Stimulated activated CD4-positive, alpha-beta T cell treated with anti-CD3 and anti-CD28 coated beads, Interleukin-4, amount 100 ng/mL, for 24 hours (primary cell): Measurements from ENCODE around the gene RPL18.
A peak's percentile ranks its signal among the peaks of the same experiment; 100 is the strongest.
"Not testable (repeated sequence)": the region's sequence is repeated elsewhere in the genome, so short reads cannot be mapped to it uniquely, and the experiment has no call there.

Experiments
- DNase-seq: peaks from one replicate; pipeline ENCODE4 v3.0.0-alpha.2; 2020

Gene RPL18

DNA sequence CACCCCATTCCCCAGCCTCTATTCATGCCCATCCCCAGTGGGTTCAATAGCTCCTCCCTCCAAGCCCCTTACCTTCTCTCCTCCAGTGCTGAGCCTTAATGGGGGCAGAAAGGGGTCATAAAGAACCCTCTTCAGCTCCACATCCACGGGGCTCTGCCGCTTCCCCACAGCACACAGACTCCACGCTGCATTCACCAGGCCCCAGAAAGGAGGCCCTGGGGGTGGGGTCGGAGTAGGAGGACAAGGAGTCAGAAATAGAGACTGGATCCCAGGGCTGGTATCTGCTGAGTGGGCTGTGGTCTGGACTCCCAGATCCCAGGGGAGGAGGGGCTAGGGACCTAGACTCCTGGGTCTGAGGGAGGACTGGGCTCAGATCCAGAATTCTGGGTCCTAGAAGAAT lies 25.4 kb upstream of the RPL18 start:
- no peak for DNase-seq

DNA sequence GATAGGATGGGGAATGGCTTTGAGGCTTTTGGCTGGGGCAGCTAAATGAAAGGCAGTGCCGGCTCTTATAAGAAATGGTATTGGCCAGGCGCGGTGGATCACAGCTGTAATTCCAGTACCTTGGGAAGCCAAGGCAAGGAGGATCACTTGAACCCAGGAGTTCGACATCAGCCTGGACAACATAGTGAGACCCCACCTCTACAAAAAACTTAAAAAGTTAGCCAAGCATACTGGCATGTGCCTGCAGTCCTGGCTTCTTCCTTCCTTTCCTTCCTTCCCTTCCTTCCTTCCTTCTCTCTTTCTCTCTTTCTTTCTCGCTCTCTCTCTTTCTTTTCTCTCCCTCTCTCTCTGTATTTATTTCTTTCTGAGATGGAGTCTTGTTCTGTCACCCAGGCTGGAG lies 23.9 kb upstream of the RPL18 start:
- DNase-seq, result no peak

DNA sequence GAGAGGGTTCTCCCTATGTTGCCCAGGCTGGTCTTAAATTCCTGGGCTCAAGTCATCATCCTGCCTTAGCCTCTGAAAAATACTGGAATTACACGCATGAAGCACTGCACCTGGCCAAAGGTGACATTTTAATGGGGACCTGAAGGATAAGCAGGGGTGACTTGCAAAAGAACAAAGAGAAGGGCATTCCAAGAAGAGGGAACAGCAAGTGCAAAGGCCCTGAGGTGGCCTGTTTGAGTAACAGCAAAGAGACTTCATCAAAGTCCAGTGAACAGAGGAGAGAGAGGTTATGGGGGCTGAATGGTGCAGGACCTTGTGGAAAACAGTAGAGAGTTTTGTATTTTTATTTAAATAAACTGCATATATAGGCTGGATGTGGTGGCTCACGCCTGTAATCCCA lies 22.9 kb upstream of the RPL18 start:
- no peak for DNase-seq

DNA sequence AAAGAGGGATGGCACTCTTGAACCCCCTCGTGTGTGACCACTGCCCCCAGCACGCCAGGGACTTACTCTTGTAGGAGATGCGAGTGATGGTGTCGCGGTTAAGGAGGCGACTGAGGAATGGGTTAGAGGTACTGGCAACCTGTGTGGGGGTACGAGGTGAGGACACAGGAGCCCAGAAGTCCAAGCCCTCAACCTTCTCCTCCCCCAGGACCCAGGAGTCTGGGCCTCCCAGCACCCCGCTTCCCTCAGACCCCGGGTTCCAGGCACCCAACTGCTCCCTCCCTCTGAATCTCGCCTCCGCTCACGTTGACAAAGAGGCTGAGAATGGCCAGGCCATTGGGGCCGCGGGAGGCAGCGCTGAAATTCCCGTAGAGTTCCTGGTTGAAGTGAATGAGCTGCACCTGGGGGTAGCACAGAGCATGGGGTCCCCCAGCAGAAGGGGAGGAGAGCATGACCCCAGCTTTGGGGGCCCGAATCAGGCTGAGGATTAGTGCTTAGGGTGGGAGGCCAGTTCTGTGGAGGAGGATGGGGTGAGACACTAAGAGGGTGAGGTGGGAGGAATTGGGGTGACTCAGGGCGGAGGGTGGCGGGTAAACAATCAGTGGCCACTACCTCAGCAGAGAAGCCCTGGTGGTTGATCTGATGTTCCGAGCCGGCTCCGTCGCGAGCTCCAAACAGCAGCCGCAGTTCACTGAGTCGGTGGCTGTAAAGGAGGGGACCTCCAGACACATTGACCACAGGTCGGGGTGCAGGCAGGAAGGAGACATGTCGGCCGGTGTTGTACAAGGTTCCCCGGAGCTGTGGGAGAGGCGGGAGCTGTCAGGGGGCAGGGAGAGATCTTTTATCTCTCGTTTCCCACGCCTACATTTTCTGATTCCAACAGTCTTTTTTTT lies 20.8 kb upstream of the RPL18 start:
- peak; percentile 6 for DNase-seq

DNA sequence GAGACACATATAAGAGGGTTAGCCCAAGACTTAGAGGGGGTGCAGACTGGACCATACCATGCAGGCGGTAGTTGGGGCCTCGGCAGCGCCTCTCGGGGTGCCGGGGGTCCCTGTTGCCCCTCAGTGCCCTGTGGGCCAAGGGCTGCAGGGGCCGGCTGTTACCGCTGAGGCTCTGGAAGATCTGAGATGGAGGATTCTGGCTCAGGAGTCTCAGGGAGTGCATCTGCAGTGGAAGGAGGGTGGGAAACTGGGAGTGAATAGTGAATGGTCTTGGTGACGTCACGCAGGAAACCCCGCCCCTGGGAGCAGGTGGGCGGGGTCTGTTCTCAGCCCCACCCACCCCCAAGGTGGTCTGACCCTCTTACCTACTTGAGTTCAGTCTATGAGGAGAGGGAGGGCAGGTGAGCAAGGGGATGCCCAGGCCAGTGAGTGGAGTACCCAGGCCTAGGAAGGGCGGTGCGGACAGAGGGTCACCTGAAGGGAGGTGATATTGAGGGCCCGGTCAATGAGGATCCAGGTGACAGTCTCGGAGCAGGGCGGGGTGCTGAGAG lies 19.9 kb upstream of the RPL18 start:
- DNase-seq, result peak; percentile 17

DNA sequence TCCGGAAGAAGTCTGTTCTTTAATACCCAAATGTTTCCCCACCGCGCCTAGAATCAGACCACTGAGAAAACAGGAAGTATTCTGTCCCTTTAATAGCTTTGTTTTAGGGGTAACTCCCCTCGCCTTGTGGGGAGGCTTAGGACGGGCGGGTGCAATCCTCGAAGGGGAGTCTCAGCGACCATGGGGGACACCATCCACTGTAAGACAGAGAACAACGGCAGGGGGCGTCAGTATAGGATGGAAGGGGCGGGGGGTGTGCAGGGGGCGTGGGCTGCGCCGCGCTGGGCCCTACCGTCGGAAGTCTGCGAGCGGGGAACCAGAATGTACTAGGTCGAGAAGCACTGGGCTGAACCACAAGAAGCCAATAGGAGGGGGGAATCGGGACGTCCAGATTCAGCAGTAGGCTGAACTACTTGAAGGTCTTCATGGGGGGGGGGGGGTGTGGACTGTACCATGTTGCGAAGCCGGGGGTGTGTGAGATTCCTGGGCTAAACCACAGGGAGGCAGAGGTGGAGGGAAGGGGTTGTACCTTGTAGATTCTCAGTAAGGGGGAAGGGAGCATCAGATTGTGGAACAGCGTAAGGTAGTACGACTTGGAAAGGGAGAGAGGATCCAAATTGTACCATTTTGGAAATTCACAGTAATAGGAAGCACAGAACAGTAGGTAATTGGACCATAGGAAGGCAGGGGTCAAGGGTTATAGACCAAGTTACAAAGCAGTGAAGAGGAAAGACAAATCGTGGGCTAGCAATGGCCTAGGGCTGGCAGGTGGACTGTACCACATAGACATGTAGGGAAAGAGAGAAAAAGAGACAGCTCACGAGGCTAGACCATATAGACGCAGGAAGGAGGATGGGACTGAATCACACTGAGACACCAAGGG lies 19.2 kb upstream of the RPL18 start:
- DNase-seq, result peak; percentile 84

DNA sequence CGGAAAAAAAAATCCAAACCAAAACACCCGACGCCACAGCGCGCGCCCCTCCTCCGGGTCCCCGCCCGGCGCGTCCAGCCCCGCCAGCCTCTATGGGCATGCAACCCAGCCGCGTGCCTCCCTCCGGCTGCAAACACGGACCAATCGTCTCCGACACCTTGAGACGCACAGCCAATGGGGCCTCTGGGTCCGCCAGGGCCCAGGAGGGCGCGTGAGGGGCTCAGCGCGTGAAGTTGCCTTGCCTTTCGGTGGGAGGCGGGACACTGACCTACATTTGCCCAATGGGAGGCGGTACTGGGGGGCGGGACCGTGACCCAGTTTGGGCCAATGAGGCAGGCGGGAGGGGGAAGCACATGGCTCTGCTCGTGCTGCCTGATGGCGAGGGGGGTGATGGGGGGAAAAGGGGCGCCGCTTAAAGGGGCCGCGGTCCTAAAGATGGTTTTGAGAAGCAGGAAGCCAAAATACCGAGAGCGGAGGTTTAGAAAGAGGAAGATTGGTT lies 18.5 kb upstream of the RPL18 start:
- DNase-seq, result peak; percentile 99

DNA sequence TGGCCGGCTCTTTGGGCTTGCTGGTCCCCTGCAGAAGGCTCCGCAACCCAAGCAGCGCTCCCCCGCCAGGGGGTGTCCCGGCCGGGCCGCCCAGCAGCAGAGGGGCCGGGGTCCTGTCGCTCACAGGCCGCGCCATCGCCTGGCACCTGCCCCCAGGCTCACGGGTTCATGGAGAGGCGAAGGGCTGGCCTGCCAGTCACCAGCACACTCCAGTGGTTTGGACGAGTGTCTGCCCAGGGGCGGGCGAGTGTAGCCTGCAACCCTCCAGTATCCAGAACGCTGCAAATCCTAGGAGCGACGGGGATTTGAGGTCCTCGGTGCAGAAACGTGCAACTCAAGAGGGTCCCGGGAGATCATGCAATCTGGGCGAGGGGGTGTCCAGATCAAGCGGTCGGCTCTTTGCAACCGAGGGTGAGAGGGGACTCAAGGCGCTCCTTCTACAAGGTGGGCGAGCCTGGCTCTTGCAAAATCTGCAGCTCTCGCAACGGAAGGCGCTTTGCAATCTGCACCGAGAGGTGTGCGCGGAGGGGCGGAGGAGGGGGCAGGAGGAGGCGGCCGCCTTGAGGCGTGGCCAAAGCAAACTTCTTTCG lies 18.0 kb upstream of the RPL18 start, which contains the start of gene DBP:
TSS of gene DBP (minus strand) at position 521 of the 590 bp plus-strand sequence. CDS start at position 136, 385 bp downstream.
- DNase-seq, result no peak

DNA sequence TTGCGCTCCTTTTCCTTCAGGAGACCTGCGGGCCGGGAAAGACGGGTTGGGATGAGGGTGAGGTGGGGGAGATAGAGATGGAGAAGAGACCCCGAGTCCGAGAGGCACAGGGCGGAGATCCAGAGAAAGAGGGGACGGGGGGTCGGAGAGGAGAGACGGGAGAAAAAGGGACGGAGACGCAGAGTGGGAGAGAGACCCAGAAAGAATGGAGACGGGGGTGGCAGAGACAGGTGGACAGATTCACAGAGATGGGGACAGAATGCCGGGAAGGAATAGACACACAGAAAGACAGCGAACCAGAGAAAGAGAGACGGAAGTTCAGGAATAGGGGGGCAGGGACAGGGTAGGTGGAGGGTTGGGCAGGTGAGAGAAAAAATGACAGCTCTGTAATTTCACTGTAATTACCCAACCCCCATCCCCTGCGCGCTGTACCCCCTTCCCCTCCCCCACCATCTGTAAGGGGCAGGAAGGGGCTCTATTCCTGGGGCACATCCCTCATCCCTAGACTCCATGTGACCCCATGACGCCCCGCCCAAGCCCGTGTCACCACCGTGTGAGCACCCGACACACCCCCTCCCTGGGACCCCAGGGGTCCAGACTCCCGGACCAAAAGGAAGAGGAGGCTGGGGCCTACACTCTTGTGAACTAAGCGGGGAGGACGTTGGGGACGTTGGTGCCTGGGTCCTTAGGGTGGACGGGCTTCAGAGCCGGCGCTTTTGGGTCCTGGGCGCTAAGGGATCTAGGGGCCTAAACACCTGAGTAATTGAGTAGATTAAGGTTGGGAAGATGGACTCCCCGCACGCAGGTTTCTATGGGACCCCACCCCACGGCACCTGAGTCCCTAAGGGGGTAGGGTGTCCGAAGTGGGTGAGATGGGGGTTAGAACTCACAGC lies 17.2 kb upstream of the RPL18 start:
- DNase-seq, result peak; percentile 16

DNA sequence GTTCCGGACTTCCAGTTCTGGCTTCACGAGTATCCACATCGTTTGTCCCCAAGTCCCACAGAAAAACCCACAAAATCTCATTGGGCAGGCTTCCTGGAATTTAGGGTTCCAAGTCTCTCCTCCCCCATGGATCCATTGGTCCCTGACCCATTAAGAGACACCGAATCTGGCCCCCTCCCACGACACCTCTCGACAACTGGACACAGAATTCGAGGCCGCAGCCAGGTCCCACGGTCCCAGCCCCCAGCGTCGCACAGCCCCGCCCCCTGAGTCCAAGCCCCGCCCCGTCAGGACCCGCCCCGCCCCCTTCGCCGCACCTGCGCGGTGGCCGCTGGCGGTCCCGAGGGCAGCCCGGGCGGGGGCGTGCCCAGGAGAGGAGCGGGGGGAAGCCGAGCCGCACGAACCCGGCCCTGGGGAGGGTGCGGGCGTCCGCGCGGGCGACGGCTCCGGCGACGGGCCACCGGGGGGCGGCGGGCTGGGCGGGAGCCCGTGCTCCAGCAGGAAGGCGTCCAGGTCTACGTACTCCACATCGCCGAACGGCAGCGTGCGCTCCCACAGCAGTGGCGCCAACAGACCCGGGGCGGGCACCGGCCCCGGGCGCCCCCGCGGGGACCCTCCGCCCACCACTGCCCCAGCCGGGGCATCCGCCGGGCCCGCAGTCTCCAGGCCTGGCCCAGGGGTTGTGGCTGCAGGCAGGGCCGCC lies 16.4 kb upstream of the RPL18 start:
- DNase-seq, result peak; percentile 75

DNA sequence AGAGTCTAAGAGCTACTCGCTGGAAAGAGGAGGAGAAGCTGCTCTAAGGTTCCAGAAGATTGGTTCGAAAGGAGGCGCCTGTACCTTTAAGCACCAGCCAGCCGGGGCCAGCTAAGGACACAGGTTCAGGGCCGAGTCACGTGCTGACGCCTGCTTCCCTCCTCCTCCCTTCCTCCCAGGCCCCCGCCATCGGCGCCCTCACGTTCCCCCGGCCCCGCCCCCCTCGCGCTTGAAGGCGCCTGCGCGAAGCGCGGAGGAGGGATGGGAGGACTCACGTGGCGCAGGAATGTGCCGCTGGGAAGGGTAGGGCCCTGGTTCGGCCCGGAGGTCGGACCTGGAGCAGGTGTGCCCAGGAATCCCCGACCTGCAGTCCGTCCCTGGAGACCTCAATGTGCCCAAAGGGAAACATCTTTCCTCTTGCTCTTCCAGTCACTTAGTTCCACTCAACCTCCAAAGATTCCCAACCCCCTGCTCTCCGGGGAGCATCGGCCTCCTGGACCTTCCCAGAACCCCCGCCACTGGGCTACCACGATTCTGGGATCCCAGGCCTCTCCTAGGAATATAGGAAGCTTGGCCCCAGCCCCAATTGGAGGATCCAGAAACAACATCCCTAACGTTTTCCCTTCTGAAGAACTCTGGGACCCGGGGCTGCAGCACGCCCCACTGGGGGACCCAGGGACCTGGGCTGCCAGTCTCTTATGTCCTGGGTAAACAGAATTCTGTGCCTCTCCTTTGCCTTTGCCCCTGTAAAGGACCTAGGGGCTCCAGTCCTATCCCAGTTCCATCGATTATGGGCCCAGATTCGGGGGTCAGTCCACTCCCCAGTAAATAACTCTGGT lies 15.7 kb upstream of the RPL18 start:
- peak; percentile 93 for DNase-seq

DNA sequence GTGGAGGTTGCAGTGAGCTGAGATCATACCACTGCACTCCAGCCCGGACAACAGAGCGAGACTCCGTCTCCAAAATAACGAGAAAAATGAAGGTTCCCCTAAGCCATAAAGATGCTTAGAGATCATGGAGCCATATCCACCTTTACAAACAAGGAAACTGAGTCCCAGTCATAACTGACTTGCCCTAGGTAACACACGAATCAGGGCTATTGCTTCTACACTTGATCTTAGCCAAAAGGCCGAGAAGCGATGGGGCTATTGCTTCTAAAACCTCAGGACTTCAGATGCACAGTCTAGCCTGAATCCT lies 15.0 kb upstream of the RPL18 start:
- no peak for DNase-seq

DNA sequence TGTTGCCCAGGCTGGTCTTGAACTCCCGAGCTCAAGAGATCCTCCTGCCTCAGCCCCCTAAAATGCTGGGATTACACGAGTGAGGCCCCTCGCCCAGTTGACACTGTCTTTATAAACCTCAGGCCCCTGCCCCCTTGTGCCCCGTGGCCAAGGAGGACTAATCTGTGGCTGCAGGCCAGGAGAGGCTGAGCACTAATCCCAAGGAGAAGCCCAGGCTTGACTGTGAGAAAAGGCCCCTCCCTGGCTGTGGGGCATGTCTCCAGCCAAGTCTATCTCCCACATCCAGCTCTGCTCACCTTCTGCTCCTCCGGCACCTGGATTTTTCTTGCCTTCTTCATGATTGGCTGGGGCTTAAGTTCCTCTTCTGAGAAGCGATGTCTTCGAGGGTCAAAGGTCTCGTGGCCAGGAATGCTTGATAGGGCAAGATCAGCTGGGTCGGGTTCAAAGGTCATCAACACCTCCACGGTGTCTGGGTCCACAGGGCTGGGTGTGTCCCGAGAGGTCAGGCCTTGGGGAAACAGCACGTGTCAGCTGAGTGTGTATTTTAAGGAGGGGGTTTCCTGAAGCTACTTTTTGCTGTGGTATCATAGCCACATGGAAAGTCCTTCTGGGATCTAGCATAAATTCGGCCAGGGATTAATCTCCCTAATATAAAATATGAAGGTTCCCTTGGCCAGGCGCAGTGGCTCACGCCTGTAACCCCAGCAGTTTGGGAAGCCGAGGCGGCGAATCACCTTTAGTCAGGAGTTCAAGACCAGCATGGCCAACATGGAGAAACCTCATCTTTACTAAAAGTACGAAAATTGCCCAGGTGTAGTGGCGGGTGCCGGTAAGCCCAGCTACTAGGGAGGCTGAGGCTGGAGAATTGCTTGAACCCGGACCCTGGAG lies 14.4 kb upstream of the RPL18 start:
- DNase-seq, result no peak

DNA sequence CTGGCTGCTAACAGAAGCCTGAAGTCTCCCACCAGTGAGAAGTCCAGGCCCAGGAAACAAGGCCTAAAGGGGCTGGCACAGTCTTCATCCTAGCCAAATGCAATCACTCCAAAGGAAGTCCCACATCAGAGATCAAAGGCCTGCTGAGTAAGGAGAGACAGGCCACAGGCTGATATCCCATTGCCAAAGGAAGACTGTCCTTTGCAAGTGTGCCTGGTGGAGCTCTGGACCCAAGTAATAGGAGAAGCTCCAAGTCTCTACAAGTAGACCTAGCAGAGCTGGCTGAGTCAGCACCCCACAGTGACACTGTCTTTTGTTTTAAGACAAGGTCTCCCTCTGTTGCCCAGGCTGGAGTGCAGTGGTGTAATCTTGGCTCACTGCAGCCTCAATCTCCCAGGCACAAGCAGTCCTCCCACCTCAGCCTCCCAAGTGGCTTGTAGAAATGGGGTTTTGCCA lies 13.7 kb upstream of the RPL18 start:
- peak; percentile 12 for DNase-seq

DNA sequence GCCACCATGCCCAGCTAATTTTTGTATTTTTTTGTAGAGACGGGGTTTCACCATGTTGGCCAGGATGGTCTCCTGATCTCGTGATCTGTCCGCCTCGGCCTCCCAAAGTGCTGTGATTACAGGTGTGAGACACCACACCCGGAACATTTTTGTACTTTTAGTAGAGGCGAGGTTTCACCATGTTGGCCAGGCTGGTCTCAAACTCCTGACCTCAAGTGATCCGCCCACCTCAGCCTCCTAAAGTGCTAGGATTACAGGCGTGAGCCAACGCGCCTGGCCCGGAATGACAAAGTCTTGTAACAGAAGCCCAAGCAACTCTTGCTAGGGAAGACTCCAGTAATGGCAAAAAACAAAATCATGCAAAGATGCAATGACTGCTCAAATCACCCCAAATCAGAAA lies 13.3 kb upstream of the RPL18 start:
- DNase-seq, result not testable (repeated sequence)

DNA sequence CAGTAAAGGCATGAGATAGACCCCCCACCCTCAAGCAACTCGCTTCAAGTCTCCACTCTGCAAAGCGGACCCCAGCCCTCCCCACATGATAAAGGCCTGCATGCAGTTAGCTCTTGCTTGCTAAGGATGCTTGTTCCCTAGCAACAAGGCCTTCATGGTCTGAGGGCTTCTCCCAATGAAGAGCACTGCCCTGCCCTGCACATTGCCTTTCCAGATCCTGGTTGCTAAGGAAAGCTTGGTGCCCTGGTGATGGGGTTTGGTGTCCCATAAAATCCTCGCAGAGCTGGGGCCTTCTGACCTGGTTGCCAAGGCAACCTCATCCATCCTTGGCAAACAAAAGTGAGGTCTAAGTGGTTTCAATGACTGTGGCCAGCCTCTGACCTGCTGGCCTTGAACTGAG lies 12.2 kb upstream of the RPL18 start:
- DNase-seq, result no peak

DNA sequence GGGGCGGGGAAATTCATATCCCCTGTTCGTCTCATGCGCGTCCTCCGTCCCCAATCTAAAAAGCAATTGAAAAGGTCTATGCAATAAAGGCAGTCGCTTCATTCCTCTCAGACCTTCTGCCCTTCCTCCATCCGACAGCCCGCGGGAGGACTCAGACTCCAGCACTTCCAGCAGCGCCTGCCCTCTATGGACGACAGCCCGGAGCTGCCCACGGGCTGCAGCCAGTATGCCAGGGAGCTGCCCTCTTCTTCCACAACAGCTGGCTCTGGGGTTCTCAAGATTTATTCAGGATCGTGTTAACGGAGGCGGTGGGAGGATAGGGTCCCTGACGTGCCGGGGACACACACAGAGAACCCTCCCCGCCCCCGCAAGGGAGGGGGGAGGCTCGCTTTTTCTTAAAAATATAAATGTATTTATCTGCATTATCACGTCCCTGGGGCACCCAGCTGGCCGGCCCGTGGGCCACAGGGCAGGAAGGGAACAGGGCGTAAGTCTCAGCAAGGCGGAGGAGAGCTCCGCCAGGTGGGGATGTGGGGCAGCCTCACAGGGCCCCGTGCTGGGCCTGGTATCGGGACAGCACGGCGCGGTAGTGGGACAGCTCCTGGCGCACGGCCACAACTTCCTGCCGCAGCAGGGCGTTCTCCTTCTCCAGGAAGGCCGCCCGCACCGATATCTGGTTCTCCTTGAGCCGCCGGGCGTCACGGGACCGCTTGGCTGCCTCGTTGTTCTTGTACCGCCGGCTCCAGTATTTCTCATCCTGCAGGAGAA lies 11.5 kb upstream of the RPL18 start:
- DNase-seq, result peak; percentile 3

DNA sequence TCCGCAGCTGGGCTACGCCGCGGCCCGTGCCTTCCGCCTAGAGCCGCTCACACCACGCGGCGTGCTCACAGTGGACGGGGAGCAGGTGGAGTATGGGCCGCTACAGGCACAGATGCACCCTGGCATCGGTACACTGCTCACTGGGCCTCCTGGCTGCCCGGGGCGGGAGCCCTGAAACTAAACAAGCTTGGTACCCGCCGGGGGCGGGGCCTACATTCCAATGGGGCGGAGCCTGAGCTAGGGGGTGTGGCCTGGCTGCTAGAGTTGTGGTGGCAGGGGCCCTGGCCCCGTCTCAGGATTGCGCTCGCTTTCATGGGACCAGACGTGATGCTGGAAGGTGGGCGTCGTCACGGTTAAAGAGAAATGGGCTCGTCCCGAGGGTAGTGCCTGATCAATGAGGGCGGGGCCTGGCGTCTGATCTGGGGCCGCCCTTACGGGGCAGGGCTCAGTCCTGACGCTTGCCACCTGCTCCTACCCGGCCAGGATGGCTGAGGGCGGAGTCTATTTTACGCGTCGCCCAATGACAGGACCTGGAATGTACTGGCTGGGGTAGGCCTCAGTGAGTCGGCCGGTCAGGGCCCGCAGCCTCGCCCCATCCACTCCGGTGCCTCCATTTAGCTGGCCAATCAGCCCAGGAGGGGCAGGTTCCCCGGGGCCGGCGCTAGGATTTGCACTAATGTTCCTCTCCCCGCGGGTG lies 10.8 kb upstream of the RPL18 start:
- DNase-seq, result peak; percentile 24
